H1 (cell line): ENCODE measurements around the gene ASXL3. TPM values are rescaled to one million over a fixed set of nuclear protein-coding genes. Genes with fewer than 3 reads are reported as not detected.

Source experiments
- CTCF ChIA-PET: fragments of 300-600 bp; sonication (Branson Sonifier 250); formaldehyde crosslinking; loops from one replicate; lab custom pipeline; 2021; ENCODE audit not compliant: partially characterized antibody; lab: Charles Lee
- POLR2A ChIA-PET: fragments of 300-600 bp; sonication (Branson Sonifier 250); formaldehyde crosslinking; loops from one replicate; lab custom pipeline; 2021; ENCODE audit warnings: inconsistent platforms; ENCODE audit not compliant: partially characterized antibody; lab: Charles Lee
- DNase-seq, 2 experiments: peaks; one replicate each; pipeline versions ENCODE4 v3.0.0 to v3.0.0-alpha.2; 2010 to 2022; ENCODE audit warnings: low spot score in 2 of 2, low read depth in 1 of 2, mixed read lengths in 1 of 2
- FAIRE-seq: peaks from 2 replicates; lab custom pipeline; 2011; peaks lifted over from hg19 to GRCh38; lab: Jason Lieb, UNC
- H2AFZ ChIP-seq: 2 replicates; pipeline ENCODE4 v1.8.1; 2012; ENCODE audit warnings: low read length, inconsistent platforms
- H2AK5ac ChIP-seq: 2 replicates; pipeline ENCODE4 v1.6.1; 2013; ENCODE audit warnings: low read depth, low read length
- H2BK120ac ChIP-seq: replicated peaks from 2 replicates; pipeline ENCODE3; 2013; ENCODE audit warnings: low read depth, low read length, inconsistent platforms
- H2BK12ac ChIP-seq: 2 replicates; pipeline ENCODE4 v1.6.1; 2013; ENCODE audit warnings: low read depth, low read length
- H2BK15ac ChIP-seq: 2 replicates; pipeline ENCODE4 v1.6.1; 2013; ENCODE audit warnings: low read length
- H2BK20ac ChIP-seq: 2 replicates; pipeline ENCODE4 v1.6.1; 2013; ENCODE audit warnings: low read length
- H2BK5ac ChIP-seq: 2 replicates; pipeline ENCODE4 v1.6.1; 2013; ENCODE audit warnings: low read depth, low read length
- H3K14ac ChIP-seq: 2 replicates; pipeline ENCODE4 v1.6.1; 2013; ENCODE audit warnings: inconsistent platforms; ENCODE audit not compliant: insufficient read length
- H3K18ac ChIP-seq: 2 replicates; pipeline ENCODE4 v1.6.1; 2013; ENCODE audit warnings: low read length; ENCODE audit errors: extremely low read depth
- H3K23ac ChIP-seq: 2 replicates; pipeline ENCODE4 v1.6.1; 2013; ENCODE audit warnings: inconsistent platforms; ENCODE audit not compliant: insufficient read length
- H3K23me2 ChIP-seq: 2 replicates; pipeline ENCODE4 v1.6.1; 2013; ENCODE audit warnings: low read depth, low read length
- H3K27ac ChIP-seq: 2 replicates; pipeline ENCODE4 v1.6.1; 2011; ENCODE audit warnings: low read depth, low read length, inconsistent platforms
- H3K27me3 ChIP-seq, 4 experiments: replicated peaks in 1 of 4; 1 replicate in 1 of 4; 2 replicates in 3 of 4; pipeline versions ENCODE4 v1.6.1 to v1.8.1; 2011 to 2013; ENCODE audit warnings: low read length in 3 of 4, mild to moderate bottlenecking in 3 of 4, inconsistent platforms in 2 of 4, mixed read lengths in 2 of 4, moderate library complexity in 1 of 4; ENCODE audit not compliant: control insufficient read depth in 3 of 4, insufficient read depth in 3 of 4; ENCODE audit errors: extremely low read depth in 1 of 4
- H3K36me3 ChIP-seq, 4 experiments: 2 replicates each; pipeline versions ENCODE4 v1.6.1 to v1.8.1; 2011 to 2013; ENCODE audit warnings: mild to moderate bottlenecking in 4 of 4, low read length in 3 of 4, moderate library complexity in 2 of 4, control low read depth in 1 of 4, inconsistent platforms in 1 of 4; ENCODE audit not compliant: insufficient read depth in 4 of 4, control insufficient read depth in 2 of 4
- H3K4ac ChIP-seq: replicated peaks from 2 replicates; pipeline ENCODE3; 2013; ENCODE audit warnings: low read length, low read depth, mixed read lengths, inconsistent platforms; ENCODE audit not compliant: insufficient read length
- H3K4me1 ChIP-seq, 4 experiments: replicated peaks in 1 of 4; 1 replicate in 1 of 4; 2 replicates in 3 of 4; pipeline versions ENCODE4 v1.6.1 to v1.8.1; 2011 to 2013; ENCODE audit warnings: low read length in 3 of 4, inconsistent platforms in 2 of 4, mixed read lengths in 1 of 4; ENCODE audit not compliant: insufficient read depth in 4 of 4, control insufficient read depth in 3 of 4
- H3K4me2 ChIP-seq, 2 experiments: 2 replicates each; pipeline versions ENCODE4 v1.6.1 to v1.8.1; 2011 to 2013; ENCODE audit warnings: low read depth in 2 of 2, low read length in 2 of 2, control low read depth in 1 of 2, inconsistent platforms in 1 of 2, mild to moderate bottlenecking in 1 of 2; ENCODE audit not compliant: insufficient read depth in 1 of 2
- H3K4me3 ChIP-seq, 4 experiments: fragments of 200-600, 300-600 bp in 1 of 4; sonication (generic), shearing (Covaris generic), sonication (Bioruptor Twin) in 1 of 4; 2 replicates each; pipeline versions ENCODE4 v1.5.1 to v1.8.1; 2011 to 2016; ENCODE audit warnings: low read length in 4 of 4, low read depth in 3 of 4, control low read depth in 2 of 4, inconsistent platforms in 2 of 4, mild to moderate bottlenecking in 2 of 4, mixed read lengths in 1 of 4, moderate library complexity in 1 of 4; ENCODE audit not compliant: insufficient read depth in 2 of 4; ENCODE audit errors: extremely low read depth in 1 of 4
- H3K56ac ChIP-seq: replicated peaks from 2 replicates; pipeline ENCODE3; 2013; ENCODE audit warnings: low read depth, mild to moderate bottlenecking, mixed read lengths, low read length, inconsistent platforms; ENCODE audit not compliant: insufficient read length
- H3K79me1 ChIP-seq: 2 replicates; pipeline ENCODE4 v1.6.1; 2013; ENCODE audit warnings: low read depth, low read length, control low read depth
- H3K79me2 ChIP-seq, 2 experiments: 2 replicates each; pipeline versions ENCODE4 v1.6.1 to v1.8.1; 2012 to 2013; ENCODE audit warnings: low read length in 2 of 2, mild to moderate bottlenecking in 2 of 2, inconsistent platforms in 1 of 2; ENCODE audit not compliant: insufficient read depth in 2 of 2, control insufficient read depth in 1 of 2
- H3K9ac ChIP-seq, 4 experiments: replicated peaks in 1 of 4; 1 replicate in 1 of 4; 2 replicates in 3 of 4; pipeline versions ENCODE4 v1.6.1 to v1.8.1; 2011 to 2013; ENCODE audit warnings: low read depth in 3 of 4, low read length in 3 of 4, control low read depth in 2 of 4, mild to moderate bottlenecking in 2 of 4, moderate library complexity in 2 of 4, inconsistent platforms in 1 of 4; ENCODE audit errors: extremely low read depth in 1 of 4
- H3K9me3 ChIP-seq, 2 experiments: 2 replicates each; pipeline versions ENCODE4 v1.6.1 to v1.8.1; 2012 to 2013; ENCODE audit warnings: mild to moderate bottlenecking in 2 of 2, moderate library complexity in 2 of 2, control low read depth in 1 of 2, inconsistent platforms in 1 of 2, low read depth in 1 of 2, low read length in 1 of 2, mixed read lengths in 1 of 2; ENCODE audit not compliant: insufficient read depth in 2 of 2
- H4K20me1 ChIP-seq, 2 experiments: replicated peaks in 1 of 2; 2 replicates each; pipeline versions ENCODE3 to v1.8.1; 2011 to 2013; ENCODE audit warnings: inconsistent platforms in 2 of 2, low read length in 2 of 2, mild to moderate bottlenecking in 1 of 2; ENCODE audit not compliant: insufficient read depth in 2 of 2, control insufficient read depth in 1 of 2
- H4K5ac ChIP-seq: 2 replicates; pipeline ENCODE4 v1.6.1; 2013; ENCODE audit warnings: low read length, low read depth, mixed read lengths, inconsistent platforms; ENCODE audit not compliant: insufficient read length
- H4K8ac ChIP-seq: 2 replicates; pipeline ENCODE4 v1.8.0; 2013; ENCODE audit warnings: mild to moderate bottlenecking, moderate library complexity, low read length, inconsistent platforms; ENCODE audit not compliant: insufficient read depth; ENCODE audit errors: extremely low read depth
- H4K91ac ChIP-seq: replicated peaks from 2 replicates; pipeline ENCODE3; 2013; ENCODE audit warnings: low read length, mixed read lengths, inconsistent platforms; ENCODE audit not compliant: insufficient read length
- BACH1 ChIP-seq: IDR thresholded peaks from 2 replicates; pipeline ENCODE4 v1.6.1; 2012; ENCODE audit warnings: low read length, improper control_type of control experiment
- CBX5 ChIP-seq: fragments of 300-800, 300-1000 bp; sonication (generic); IDR thresholded peaks from 2 replicates; pipeline ENCODE4 v1.7.1; 2016; ENCODE audit warnings: antibody characterized with exemption, low read length, low read depth
- E2F6 ChIP-seq: IDR thresholded peaks from 2 replicates; pipeline ENCODE4 v1.6.1; 2012; ENCODE audit warnings: inconsistent platforms
- EGR1 ChIP-seq: IDR thresholded peaks from 2 replicates; pipeline ENCODE4 v1.6.1; 2011; ENCODE audit warnings: low read depth, low read length, borderline replicate concordance
- HDAC6 ChIP-seq: IDR thresholded peaks from one replicate; pipeline ENCODE4 v1.7.1; 2012; ENCODE audit warnings: low read depth, mild to moderate bottlenecking, inconsistent platforms, low read length, moderate library complexity
- KDM4A ChIP-seq: IDR thresholded peaks from one replicate; pipeline ENCODE4 v1.7.1; 2012; ENCODE audit warnings: low read depth, mild to moderate bottlenecking, moderate library complexity, low read length, inconsistent platforms; ENCODE audit not compliant: severe bottlenecking
- RBBP5 ChIP-seq: IDR thresholded peaks from 2 replicates; pipeline ENCODE4 v1.7.1; 2012; ENCODE audit warnings: low read depth, mild to moderate bottlenecking, inconsistent platforms, low read length, moderate library complexity, borderline replicate concordance
- RFX5 ChIP-seq: IDR thresholded peaks from 2 replicates; pipeline ENCODE4 v1.6.1; 2011; ENCODE audit warnings: low read depth, low read length, improper control_type of control experiment, borderline replicate concordance
- SAP30 ChIP-seq: fragments of 300-600 bp; sonication (generic); IDR thresholded peaks from 2 replicates; pipeline ENCODE4 v1.7.1; 2012; ENCODE audit warnings: low read length, moderate library complexity, mild to moderate bottlenecking, inconsistent platforms; ENCODE audit not compliant: insufficient read depth, insufficient replicate concordance
- SRF ChIP-seq: IDR thresholded peaks from 2 replicates; pipeline ENCODE4 v1.6.1; 2011; ENCODE audit warnings: mild to moderate bottlenecking, low read depth, low read length, moderate library complexity
- TAF7 ChIP-seq: optimal IDR thresholded peaks from 2 replicates; pipeline ENCODE3; 2011; ENCODE audit warnings: low read depth, mild to moderate bottlenecking, inconsistent platforms, low read length, moderate library complexity, borderline replicate concordance
- TEAD4 ChIP-seq: IDR thresholded peaks from 2 replicates; pipeline ENCODE4 v1.6.1; 2012; ENCODE audit warnings: low read depth, low read length, inconsistent platforms, mixed read lengths
- ZNF274 ChIP-seq: IDR thresholded peaks from 2 replicates; pipeline ENCODE4 v1.7.0; 2012; ENCODE audit warnings: low read length, borderline replicate concordance; ENCODE audit errors: extremely low read depth
- WGBS, 2 experiments: shearing (Covaris generic) in 1 of 2; methylation state at CpG; one replicate each; pipeline versions ENCODE4 v1.1.6 to v1.1.7; 2013 to 2015; ENCODE audit warnings: low lambda C conversion rate in 2 of 2, mixed read lengths in 2 of 2, inconsistent platforms in 1 of 2, low coverage in 1 of 2, missing lambda C conversion rate in 1 of 2; ENCODE audit not compliant: insufficient replicate concordance in 2 of 2, insufficient coverage in 1 of 2, insufficient read length in 1 of 2; ENCODE audit errors: extremely low coverage in 1 of 2, missing lambda C conversion rate in 1 of 2; 5-methylcytosine and 5-hydroxymethylcytosine counted together
- polyA plus RNA-seq, 7 experiments: library from polyadenylated mRNA; depleted of rRNA in 3 of 7; stranded (reverse) in 5 of 7; unstranded in 2 of 7; fragments of >200 nt in 5 of 7; fragments of 200-250 nt in 2 of 7; gene quantifications; 1 replicate in 5 of 7; 2 replicates in 1 of 7; 4 replicates in 1 of 7; pipeline versions ENCODE4 v1.2.1 to v1.2.3, GENCODE V29; 2011 to 2013; ENCODE audit warnings: missing spikeins in 2 of 7, mixed read lengths in 2 of 7
- total RNA-seq: library from RNA; stranded (reverse); fragmentation: NEBNext Ultra II Directional; extraction: Animal tissue kit (Norgen Biotek cat#: 25700); gene quantifications from 2 replicates; pipeline ENCODE4 v1.2.1, GENCODE V29; 2021

The ASXL3 gene
- total and polyA plus RNA-seq, 2 of the 8 experiments (the other 6 are each of a cell fraction or from before 2014, with no cell fraction given), result 0.08 to 1.3 TPM

GRCh38 chr18:33541316-33541715 lies 36.7 kb upstream of the ASXL3 start:
- Histone ChIP-seq H2BK20ac (no peak overlapping the region), H3K23me2 (no peaks in the 10 kb centered on the region), H4K5ac (no peak overlapping the region), H2BK120ac (no peak overlapping the region), H3K27me3 (no peaks in the 10 kb centered on the region), H2AK5ac (no peak overlapping the region), H4K91ac (no peak overlapping the region), H3K18ac (no peak overlapping the region), H3K4ac (no peak overlapping the region), H3K36me3 (peaks cover 0 to 2% (median 0%) of the 10 kb centered on the region in 4 experiments; a peak in 1 of 8 replicates), H3K9me3 (no peaks in the 10 kb centered on the region), H2BK15ac (no peak overlapping the region), H3K9ac (no peak overlapping the region), H3K79me2 (no peaks in the 10 kb centered on the region), H3K23ac (no peak overlapping the region), H2BK12ac (no peak overlapping the region), H3K79me1 (no peaks in the 10 kb centered on the region), H3K14ac (no peak overlapping the region), H4K20me1 (no peaks in the 10 kb centered on the region), H3K56ac (no peak overlapping the region), H3K4me2 (no peak overlapping the region), H3K4me3 (no peak overlapping the region), H2AFZ (no peak overlapping the region), H3K4me1 (no peaks in the 10 kb centered on the region), H3K27ac (no peak overlapping the region), H2BK5ac (no peak overlapping the region), H4K8ac (no peak overlapping the region)
- FAIRE-seq (no peak), DNase-seq (no peak)
- ChIA-PET POLR2A (no interaction called here), CTCF (interaction anchor here (1.5 kb wide), 1 partner anchor 19 kb away, joined by 3 read pairs; no protein-coding TSS in a partner anchor)
- WGBS, 2 experiments, result 90% methylated on average over 3 of the region's 3 CpGs; no CpG with 5 or more reads in 1 of the 2 experiments
- no peak for TF ChIP-seq CBX5
- TF ChIP-seq RBBP5, result no peak
- TF ChIP-seq TEAD4, result no peak
- no peak for TF ChIP-seq KDM4A
- no peak for TF ChIP-seq BACH1
- TF ChIP-seq SRF, result no peak
- TF ChIP-seq ZNF274, result no peak
- no peak for TF ChIP-seq HDAC6
- TF ChIP-seq RFX5, result no peak
- TF ChIP-seq E2F6, result no peak
- TF ChIP-seq SAP30, result no peak
- no peak for TF ChIP-seq TAF7
- no peak for TF ChIP-seq EGR1
